TTC549 (cell line): ENCODE results near the gene KCNJ4.
A peak's percentile ranks its signal among the peaks of the same experiment; 100 is the strongest.
"Not testable (repeated sequence)": the region's sequence is repeated elsewhere in the genome, so short reads cannot be mapped to it uniquely, and the experiment has no call there.

Experiments
- FAIRE-seq: peaks from 2 replicates; lab custom pipeline; 2012; peaks lifted over from hg19 to GRCh38; lab: Jason Lieb, UNC

KCNJ4 gene

DNA sequence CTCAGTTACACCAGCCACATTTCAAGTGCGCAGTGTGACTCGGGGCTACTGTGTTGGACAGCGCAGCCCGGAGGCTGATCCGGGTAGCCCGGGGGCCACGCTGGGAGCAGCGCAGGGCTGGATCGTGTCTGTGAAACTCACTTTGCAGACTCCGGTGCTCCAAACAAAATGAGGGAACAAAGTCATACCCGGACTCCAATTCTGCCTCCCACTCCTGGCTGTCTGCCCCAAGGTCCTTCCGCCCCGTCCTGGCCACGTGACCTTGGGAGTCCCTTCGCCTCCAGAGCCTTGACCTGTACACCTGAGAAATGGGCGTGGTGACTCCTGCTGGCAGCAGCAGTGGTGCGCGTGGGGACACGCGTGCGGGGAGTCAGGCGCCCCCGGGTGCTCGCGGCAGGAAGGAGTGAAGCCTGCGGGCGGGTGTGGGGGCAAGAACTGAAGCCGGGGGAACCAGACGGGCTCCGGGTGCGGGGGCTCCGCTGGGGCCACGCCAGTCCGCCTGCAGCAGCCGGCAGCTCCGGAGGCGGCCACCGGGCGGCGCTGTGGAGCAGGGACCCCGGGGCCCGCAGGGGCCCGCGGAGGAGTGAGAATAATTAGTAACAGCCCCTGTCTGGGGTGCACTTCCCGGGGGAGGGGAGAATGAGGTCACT is 42.4 kb downstream of the KCNJ4 start:
- FAIRE-seq = no peak

DNA sequence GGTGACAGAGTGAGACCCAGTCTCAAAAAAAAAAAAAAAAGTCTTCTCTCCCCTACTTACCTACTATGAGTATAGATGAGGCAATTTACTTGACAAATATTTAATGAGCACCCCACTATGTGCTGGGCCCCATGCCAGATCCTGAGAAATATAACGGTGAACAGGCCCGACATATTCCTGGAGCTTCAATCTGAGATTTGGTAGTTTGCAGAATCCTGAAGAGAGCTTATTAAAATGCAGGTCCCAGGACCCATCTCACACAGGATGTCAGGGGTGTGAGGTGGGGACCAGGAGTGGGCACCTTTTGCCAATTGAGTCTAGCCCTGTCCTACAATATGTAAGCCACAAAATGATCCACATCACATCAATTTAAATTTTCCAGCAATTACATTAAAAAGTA is 44.0 kb downstream of the KCNJ4 start:
- FAIRE-seq = no peak

DNA sequence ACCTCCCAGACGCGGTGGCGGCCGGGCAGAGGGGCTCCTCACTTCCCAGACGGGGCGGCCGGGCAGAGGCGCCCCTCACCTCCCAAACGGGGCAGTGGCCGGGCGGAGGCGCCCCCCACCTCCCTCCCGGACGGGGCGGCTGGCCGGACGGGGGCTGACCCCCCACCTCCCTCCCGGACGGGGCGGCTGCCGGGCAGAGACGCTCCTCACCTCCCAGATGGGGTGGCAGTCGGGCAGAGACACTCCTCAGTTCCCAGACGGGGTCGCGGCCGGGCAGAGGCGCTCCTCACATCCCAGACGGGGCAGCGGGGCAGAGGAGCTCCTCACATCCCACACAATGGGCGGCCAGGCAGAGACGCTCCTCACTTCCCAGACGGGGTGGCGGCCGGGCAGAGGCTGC is 45.1 kb downstream of the KCNJ4 start:
- not testable (repeated sequence) for FAIRE-seq

DNA sequence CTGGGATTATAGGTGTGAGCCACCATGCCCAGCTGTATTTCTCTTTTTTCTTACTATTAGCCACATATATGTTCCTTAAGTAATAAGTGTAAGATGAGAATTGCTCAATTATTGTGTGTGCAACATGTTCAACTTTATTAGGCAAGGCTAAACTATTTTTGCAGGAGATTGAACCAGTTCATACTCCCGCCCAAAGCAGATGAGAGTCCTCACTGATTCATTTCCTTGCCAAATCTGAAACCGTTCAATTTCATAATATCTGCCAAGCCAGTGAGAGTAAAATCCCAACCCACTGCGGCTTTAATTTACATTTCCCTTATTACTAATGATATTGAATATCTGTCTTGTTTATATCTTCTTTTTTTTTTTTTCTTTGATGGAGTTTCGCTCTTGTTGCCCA is 48.4 kb downstream of the KCNJ4 start:
- no peak for FAIRE-seq

DNA sequence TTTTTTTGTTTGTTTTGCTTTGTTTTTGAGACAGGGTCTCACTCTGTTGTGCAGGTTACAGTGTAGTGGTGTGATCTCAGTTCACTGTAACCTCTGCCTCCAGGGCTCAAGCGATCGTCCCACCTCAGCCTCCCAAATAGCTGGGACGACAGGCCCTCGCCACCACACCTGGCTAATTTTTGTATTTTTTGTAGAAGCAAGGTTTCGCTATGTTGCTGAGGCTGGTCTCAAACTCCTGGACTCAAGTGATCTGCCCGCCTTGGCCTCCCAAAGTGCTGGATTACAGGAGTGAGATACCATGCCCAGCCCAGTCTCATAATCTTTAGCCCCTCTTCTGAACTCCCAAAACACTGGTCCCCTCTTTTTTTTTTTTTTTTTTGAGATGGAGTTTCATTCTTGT is 50.6 kb downstream of the KCNJ4 start:
- no peak for FAIRE-seq

DNA sequence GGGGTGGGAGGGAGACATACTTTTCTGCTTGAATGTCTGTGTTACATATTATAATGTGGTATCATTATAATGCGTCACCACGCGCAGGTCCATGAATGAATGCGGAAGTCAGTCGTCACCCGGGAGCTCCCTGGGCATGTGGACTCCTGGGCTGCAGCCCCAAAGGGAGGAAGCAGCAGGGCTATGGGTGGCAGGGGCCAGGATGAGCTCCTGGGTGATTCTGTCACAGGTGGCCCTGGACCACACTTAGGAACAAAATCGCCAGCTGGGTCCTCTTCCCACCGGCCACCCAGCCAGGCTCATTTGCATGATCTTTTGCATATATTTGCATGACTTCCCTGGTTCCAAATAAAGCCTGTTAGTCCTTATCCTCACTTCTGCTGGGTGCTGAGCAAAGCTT is 51.2 kb downstream of the KCNJ4 start:
- FAIRE-seq = no peak

DNA sequence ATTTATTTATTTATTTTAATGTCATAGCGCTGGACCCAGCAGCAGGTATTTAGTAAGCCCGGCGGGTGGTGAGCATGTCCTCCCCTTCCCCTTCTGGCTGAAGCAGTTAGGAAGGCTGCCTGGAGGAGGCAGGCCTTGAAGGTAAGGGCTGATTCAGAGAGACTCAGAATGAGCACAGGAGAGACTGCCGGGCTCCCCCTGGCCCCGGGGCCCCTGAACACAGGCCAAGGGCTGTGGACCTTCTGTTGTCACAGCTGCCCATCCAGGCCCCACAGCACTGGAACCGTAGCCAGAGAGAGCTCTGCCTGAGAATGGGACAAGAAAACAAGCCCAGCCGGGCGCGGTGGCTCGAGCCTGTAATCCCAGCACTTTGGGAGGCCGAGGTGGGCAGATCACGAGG is 52.8 kb downstream of the KCNJ4 start:
- FAIRE-seq = no peak

DNA sequence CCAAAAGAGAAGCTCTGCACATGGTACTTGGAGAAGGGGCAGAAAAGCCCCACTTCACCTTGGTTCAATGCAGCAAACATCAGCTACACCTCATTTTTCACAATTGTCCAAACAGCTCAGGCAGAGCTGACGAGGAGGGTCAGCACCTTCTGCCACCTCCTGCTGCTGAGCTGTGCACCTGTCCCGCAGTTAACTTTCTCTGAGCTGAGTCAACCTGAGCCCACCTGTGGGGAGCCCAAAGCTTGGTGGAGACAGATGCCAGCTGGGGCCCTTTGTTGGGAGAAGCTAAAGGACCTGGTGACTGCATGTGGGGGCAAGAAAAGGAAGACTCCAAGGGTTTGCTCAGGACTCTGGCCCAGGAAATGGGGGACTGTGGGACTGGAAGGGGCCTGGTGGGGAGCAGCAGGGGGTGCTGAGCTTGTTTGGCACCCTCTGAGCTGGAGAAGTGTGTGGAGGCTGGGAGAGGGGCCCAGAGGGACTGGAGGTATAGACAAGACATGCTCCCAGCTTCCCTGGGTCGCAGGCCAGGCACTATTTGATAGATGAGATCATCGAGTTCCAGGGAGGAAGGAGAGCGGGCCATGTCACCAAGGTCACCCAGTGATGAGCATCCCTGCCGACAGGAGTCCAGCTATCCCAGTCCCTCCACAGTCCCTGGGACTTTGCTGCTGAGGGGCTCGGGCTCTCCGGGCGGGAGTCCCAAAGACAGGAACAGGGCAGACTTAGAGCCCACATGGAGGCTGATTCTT is 53.5 kb downstream of the KCNJ4 start:
- FAIRE-seq = no peak

DNA sequence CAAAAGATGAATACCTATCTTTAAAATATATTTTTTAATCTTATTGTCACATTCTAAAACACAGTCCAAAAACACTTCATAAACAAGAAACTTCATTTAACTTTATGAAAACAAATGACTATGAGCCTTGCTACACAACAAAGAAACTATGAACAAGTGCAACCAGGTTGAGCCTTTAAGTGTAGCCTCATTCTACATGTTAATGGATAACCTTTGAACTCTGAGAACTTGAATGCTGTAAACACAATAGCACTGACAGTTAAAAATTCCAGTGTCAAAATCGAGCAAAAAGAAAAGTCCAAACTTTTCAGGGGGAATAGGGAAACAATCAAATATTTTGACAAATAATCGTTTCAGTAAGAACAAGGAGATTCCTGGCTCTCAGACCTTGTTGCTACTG is 54.7 kb downstream of the KCNJ4 start:
- FAIRE-seq = peak; percentile 71

DNA sequence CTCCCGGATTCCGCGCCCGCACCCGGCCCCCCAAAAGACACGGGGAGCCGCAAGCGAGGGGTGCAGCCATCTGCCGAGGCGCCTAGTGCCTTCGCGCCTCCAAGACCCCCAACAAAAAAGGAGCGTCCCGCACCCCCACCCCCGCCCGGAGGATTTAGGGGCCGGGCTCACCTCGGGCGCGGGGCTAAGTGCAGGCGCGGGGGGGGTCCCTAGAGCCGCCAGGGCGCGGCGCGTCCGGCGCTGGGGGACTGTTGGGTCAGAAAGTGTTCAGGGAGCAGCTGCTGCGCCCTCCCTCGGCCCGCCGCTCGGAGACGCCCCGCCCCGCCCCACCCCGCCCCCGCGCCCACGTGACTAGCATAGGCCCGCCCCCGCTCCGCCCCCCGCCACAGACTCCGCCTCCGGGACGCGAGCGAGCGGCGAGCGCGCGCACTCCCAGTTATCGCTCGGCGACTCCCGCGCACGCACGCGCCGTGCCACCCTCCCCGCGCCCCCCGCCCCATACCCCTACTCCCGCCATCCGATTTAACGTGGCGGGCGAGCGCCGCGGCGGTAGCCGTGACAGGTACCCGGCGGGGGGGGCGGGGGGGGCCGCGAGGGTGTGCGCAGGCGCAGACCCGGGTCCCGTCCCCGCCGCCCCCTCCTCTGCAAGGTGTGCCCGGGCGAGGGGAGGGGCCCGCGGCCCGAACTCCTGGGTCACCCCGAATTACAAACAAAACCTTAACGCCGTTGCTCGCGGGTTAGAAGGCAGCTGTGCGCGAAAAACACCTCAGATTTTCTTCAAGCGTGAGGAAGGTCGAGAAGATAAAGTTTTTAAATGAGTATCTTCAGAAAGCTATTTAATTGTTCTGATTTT is 56.2 kb downstream of the KCNJ4 start:
- no peak for FAIRE-seq

DNA sequence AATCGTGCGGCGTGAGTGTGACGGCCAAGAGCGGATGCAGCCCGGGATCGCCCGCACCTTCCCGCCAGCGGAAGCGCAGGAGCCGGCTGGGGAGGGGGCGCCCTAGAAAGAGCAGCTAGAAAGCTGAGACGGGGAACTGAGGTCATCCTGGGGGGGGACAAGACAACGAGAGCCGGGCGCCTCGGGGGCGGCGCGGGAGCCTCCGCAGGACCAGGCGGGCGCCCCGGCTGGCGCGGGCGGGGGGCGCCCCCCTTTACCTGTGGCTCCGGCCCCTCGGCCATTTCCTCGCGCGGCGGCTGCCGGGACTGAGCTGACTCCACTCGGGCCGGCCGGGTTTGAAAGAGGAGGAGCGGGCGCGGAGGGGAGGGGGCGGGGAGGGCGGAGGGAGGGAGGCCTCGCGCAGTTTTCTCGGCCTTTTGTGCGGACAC is 56.8 kb downstream of the KCNJ4 start:
- not testable (repeated sequence) for FAIRE-seq

DNA sequence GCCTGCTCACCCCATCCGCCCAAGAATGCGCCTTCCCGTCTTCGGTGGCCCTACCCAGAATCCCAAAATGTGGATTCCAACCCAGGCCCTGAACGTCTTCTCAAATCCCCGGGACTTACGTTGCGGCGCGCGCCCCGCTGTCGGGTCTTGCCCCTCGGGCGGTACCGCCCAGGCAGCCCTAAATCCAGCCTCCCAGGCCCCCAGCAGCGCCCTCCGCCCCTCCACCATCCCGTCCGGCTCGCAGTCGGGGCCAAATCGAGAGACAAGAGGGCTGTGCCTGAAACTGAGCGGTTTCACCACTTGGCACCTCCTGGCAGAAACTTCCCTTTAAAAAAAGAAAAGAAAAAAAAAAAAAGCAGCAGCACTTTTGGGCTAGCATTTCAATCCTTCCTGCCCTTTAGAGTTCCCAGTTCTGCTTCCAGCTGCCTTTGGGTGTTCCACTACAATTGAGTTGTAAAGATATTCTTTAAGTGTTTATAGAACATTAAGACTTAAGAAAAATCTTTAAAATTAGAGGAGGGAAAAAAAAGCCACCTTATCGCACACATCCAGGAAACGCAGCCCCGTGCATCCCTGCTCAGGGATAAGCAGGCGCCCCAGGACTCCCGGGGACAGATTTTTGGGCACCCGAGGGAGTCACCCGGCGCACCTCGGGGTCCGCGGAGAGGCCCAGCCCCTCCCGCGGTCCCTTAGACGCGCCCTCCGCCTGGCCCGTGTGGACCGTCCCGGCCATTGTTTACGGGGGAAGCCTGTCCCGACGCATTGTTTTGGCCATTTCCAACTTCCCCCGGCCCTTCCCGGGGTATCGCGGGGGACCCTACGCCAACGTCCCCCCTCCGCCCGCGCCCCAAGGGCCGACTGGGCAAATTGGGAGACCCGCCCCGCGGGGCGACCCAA is 57.6 kb downstream of the KCNJ4 start:
- no peak for FAIRE-seq

DNA sequence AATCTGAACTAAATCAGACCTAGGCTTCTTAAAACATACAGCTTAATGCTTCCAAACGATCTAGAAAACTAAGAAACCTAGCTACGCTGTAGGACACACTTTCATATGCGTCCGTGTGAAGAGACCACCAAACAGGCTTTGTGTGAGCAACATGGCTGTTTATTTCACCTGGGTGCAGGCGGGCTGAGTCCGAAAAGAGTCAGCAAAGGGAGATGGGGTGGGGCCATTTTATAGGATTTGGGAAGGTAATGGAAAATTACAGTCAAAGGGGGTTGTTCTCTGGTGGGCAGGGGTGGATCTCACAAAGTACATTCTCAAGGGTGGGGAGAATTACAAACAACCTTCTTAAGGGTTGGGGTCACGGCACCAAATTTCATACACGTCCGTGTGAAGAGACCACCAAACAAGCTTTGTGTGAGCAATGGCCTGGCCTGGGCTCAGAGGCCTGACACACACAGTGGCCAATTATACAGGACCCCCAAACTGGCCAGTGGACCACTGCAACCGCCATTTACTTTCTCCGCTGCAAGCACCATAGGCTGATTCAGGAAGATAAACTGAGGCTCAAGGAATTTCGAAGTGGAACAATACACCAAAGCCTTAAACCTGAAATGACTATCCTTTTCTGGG is 58.4 kb downstream of the KCNJ4 start:
- not testable (repeated sequence) for FAIRE-seq

DNA sequence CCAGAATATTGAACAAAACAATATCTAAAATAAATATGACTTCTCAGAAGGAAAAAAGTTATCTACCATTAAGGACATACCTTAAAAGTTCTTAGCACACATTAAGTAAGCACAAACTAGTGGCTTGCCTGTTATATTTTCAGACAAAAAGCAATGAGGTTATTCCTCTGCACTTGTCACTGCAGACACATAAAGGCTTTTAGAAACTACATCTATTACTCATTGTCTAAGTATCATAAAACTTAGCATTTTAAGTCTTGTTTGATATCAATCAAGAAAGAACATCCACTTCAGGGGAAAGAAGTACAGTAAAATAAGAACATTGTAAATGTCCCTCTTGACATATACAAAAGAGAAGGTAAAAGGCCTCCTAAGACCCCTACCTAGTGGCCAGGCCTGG is 59.1 kb downstream of the KCNJ4 start:
- not testable (repeated sequence) for FAIRE-seq

DNA sequence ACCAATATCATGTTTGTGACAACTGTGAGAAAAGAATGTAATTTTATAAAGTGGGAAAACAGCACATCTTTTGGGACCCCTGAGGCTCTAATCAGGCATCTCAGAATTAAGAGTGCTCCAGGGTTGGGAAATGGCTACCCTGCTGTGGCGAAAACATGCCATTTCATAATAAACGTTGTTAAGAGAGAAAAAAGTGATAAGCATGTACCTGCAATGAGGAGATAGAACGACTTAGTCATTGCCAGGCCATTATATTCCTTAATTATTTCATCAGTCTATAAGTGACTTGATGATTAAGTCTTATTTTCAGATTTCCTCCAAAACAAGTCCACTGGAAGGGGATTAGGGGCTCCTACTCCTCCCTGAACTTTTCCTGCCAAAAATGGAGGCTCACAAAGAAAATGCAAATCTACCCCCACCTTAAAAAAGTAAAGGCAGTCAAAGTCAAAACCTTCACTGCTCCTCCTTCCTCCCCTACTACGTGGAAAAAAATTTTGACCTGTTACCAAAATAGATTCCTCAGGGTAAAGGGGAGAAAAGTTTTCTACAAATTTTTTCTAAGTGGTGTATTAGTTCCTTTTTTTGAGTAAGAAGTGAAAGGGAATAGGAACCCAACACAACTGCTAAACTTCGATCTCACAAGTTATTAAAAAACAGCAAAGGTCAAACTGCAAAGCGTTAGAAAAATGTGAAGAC is 59.9 kb downstream of the KCNJ4 start:
- not testable (repeated sequence) for FAIRE-seq

DNA sequence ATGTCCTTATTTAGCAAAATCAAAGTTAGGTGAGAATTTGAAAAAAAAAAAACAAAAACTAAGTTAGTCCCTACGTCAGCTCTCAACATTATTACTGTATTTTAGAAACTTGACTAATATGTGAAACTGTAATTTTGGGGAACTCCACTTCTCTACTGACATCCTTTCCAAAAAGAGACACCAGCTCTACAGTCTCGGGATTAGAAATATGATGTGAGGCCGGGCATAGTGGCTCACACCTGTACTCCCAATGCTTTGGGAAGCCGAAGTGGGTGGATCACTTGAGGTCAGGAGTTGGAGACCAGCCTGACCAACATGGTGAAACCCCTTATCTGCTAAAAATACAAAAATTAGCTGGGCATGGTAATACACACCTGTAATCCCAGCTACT is 65.6 kb downstream of the KCNJ4 start:
- FAIRE-seq = not testable (repeated sequence)

DNA sequence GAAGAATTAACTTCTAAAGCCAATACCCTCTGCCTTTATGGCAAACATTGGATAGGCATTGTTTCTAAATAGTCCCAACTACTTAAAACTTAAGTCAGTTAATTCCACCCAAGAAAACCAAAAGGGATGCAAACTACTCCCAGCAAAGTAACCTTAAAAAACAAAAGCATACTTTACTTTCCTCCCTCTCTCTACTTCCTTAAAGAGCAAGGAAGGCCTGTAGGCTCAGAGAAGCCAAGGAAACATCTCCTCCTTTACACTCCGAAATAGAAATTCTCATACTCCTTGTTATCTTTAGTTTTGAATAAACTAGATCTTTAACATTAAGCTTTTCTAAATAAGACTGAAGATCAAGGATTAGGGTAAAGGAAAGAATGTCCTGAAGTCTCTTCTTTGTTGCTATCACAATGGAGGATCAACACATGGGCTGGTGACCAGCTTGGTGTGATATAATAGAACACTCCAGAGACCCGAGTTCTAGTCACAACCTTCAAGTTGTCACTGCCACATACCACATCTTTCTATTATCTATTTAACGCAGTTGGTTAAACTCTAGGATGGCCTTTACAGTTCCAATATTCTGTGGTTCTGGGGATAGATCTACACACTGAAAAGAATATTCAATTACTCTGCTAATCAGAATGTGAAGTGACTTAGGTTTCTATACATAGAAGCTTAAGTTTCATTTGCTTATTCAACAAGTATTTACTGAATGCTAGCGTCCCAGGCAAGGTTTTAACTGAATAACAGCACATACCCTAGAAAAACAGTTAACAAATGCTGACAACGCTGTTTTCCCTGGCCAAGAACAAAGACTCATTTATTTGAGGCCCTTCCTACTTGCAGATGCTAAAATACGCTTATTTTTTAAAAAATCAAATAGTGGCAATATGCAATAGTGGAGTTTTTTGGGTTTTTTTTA is 66.2 kb downstream of the KCNJ4 start:
- FAIRE-seq = not testable (repeated sequence)

DNA sequence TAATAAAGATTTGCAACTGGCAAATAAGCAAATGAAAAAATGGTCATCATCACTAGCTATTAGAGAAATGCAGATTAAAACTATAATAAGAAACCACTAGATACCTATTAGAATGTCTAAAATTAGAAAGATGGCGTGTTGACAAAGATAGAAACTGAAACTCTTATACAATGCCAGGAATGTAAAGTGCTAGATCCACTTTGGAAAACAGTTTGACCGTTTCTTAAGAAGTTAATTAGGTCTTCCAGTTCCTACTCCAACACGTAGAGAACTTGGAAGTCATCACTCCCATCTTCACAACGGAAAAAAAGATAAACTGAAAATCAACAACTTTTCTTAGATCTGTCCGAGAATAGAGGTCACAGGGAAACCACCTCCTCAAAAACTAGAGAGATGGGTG is 68.1 kb downstream of the KCNJ4 start:
- not testable (repeated sequence) for FAIRE-seq

DNA sequence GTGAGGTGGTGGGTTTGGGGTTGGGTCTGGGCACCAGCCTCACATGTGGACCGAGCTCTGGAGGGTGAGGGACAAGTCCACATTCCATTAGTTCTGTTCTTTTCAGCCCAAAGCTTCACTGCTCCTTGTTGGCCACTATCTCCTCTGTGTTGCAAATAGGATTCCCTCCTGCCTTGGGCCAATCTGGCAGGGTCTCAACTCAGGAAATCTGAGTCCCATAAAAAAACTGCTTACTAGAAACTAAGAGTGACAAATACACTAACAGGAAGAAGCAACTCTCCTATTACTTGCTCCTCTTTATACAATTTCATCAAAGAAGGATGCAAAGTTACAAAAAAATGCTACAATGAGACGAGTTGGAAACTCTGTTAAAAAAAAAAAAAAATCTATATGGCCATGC is 71.6 kb downstream of the KCNJ4 start:
- FAIRE-seq = no peak

DNA sequence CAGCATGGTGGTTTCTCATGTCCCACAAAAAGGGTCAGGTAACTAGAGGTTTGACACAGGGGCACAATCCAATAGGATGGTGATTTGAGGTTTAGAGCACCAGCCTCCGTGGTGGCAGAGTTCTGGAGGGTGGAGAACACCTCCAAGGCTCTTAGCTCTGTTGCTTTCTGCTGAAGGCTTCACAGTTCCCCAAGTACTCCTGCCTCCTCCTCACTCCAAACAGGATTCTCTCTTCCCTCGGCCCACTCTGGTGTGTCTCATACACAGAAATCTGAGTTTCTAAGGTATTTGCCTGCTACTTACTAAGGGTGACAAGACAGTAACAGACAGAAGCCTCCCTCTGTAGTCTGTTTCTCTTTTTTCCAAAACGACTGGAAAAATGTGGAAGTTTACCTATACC is 73.6 kb downstream of the KCNJ4 start:
- not testable (repeated sequence) for FAIRE-seq
